ENCODE results near the gene TCF12.

TCF12 gene
- total RNA-seq, result 57.6 to 128 (median 85.7) reads per million in 18 experiments

DNA sequence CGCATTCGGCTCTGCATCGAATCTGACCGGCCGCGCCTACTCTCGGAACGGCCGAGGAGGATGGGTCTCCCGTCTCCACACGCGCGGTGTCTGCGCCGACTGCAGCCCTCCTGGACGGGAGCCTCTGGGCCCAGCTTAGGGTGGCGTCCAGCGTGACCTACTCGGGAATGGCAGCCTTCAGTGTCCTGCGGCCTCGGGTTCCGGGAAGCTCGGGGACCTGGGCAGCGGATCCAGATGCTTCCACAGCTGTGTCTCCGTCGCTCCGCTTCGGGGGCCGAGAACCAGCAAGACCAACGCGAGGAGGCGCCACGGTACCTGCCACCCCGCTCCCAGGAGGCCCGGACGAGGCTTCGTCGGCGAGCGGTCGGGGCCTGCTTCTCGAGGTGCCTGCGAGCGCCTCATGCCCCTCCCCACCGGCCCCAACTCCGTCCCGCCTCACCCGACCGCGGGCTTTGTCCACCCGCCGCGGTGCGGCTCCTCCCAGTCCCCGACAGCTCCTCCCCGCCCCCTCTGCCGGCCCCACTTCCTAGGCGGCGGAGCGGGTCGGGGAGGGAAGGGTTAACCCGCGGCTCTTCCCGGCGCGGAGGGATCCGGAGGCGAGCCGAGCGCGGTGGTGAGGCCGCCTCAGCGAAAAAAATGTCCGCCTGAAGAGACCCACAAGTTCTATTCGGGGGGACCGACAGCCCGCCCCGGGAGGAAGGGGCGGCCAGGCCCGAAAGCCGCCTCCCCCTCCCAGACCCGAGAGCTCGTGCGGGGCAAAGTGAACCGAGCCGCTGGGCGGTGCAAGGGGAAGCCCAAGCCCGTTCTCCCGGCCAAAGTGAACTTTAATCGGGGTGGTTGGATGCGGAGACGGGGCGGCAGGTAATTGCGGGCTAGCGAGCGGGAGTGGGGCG is at the start of gene TCF12:
Gene TCF12 (plus strand): TSS at position 599 of the 893 bp plus-strand sequence. CDS start 1,270 bp downstream, outside the sequence.
- peak; percentile 92 to 93 for DNase-seq

- DNase-seq, result peak; percentile 49 to 53
Observed at GRCh38 chr15:56869573-56869972, 48.9 kb upstream of the TCF12 start.

DNA sequence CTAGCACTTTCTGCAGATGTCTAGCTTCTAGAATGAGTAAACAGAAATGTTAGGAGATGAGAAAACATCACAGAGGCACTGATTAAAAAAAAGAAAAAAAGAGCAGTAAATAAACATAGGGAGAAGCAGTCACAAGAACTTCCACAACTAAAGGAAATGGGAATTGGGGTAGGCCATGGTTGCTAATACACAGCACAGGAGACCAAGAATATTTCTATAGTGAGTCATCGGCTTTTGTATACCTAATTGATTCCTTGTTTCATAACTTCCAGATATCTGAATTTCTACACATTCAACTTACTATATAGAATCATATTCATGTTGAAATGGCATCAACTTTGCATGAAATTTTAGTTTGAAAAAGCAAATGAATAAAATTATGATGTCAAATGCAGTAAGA is 47.3 kb upstream of the TCF12 start:
- DNase-seq, result no peak

DNA sequence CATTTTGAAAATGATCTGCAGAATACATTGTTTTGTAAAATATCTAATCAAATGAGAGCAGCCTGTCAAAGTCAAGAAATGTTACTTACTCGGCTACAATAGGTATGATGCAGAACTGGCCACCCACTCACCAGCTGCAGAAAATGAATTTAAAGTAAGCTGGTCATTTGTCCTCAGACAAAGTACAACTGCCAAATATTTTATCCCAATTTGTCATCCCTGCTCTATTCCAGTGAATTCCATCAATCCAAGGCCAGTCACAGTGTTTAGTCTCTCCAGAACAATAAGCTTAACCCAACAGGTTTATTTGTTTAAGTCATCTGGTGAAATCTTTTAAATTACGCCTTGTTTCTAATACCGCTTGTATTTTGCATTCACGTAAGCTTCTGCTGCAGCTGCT is 46.6 kb upstream of the TCF12 start:
- no peak for DNase-seq

- DNase-seq, result peak; percentile 71 to 96
Observed at GRCh38 chr15:56877255-56877970, 41.0 kb upstream of the TCF12 start.

DNA sequence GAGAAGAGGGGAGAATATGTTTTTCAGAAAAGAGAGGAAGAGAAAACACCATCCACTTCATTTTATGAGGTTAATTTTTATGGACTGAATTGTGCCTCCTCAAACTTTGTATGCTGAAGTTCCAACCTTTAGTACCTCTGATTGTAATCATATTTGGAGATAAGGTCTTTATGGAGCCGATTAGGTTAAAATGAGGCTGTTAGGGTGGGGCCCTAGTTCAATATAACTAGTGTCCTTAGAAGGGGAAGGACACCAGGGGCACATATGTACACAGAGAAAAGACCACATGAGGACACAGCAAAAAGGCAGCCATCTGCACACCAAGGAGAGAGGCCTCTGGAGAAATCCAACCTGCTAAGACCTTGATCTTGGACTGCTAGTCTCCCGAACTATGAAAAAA is 38.9 kb upstream of the TCF12 start:
- DNase-seq, result no peak

GRCh38 chr15:56883088-56883487 is 35.4 kb upstream of the TCF12 start:
- no peak for DNase-seq

- peak in 1 of 2 donors; percentile 5 for DNase-seq
Observed at GRCh38 chr15:56886363-56886931, 32.0 kb upstream of the TCF12 start.

- DNase-seq, result peak; percentile 95 to 96
Observed at GRCh38 chr15:56886932-56887781, 31.3 kb upstream of the TCF12 start.

DNA sequence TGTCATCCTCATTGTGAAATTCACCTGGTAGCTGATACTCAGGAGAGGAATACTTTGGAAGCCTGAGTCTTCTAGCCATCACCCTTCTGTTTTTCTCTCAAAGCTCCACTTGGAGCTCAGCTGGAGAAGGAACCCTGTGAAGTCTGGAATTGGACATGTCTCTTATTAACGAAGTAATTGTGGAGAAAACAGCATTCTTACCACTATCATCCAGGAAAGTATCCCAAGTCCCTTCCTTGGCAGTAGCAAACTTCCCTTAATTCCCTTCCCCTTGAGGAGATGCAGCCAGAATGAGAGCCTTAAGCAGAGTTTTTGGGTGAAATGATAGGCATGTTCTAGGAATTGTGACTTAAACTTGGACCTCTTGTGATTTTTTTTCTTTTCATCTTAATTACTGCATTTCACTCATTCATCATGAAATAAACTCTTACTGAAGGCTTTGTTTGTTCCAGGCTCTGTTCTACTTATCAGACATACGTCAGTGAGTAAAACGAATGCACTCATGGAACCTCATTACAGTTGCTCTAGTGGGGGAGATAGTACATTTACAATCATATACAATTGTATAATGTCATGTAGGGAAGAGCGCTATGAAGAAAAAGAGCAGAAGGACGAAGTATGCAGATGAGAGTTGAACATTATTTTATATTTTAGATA is 30.5 kb upstream of the TCF12 start:
- no peak for DNase-seq

DNA sequence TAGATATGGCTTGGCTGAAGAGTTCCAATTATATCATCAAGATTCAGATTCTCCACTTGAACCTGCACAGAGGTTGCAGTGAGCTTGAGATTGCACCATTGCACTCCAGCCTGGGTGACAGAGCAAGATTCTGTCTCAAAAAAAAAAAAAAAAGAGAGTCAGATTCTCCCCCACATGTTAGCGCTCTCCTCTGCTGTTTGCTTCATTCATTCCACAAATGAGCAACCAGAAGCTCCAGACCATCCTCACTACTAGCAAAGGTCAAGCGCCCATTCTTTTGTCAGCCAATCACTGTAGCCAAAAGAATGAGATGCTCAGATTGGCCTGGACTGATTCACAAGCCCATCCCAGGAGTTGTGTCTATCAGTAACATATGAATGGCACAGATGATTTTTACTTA is 28.4 kb upstream of the TCF12 start:
- no peak for DNase-seq

DNA sequence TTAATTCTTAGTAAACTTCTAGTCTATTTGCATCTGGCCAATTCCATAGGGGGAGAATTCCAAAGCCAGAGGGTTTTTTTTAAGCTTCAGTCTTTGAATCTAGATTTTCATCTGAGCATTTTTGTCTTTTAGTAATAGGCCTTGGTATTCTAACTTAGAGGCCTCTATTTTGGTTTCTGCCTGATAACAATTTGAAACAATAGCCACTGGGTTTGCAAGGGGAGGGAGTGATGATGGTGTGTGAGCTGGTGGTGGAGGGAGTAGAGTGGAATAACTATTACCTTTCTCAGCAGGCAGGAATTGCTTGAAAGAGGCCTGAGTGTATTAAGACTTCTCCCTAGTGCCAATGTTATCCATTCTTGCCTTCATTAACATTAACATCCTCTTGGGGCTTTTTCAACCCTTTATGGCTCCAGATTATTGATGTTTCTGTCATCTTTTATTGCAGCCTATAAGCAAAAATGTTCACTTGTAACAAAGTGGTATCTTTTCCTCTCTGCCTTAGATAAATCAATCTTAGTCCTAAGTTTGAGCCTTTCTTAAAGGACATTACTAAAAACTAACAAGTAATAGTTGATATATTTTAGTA is 26.5 kb upstream of the TCF12 start:
- DNase-seq, result no peak

- no peak for DNase-seq
Observed at GRCh38 chr15:56892659-56893363, 25.6 kb upstream of the TCF12 start.

GRCh38 chr15:56893364-56893678 is 25.1 kb upstream of the TCF12 start:
- no peak for DNase-seq

DNA sequence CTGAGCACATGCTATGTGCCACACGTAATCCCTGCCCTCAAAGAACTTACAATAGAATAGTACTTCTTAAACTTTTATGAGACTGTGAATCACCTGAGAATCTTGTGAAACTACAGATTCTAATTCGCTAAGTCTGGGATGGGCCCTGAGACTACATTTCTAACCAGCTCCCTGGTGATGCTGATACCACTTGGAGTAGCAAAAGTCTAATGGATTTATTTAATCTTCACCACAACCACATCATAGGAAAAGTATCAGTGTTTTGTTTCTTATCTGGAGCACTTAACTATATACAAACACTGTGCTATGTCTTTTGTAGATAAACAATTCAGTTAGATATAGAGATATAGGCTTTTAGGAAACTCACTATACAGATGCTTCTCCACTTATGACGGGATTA is 23.8 kb upstream of the TCF12 start:
- DNase-seq, result no peak

DNA sequence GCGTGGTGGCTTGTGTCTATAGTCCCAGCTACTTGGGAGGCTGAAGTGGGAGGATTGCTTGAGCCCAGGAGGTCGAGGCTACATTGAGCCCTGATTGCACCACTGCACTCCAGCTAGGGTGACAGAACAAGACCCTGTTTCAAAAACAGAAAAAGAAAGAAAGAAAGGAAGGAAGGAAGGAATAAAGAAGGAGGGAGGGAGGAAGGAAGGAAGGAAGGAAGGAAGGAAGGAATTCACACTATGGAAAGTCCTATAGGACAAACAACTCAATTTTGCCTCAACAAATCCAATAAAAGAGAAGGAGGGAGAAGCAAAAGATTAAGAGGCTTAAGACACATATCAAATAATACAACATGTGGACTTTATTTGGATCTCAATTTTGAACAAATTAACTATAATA is 16.5 kb upstream of the TCF12 start:
- DNase-seq, result no peak

- DNase-seq, result no peak
Observed at GRCh38 chr15:56906766-56907165, 11.7 kb upstream of the TCF12 start.

DNA sequence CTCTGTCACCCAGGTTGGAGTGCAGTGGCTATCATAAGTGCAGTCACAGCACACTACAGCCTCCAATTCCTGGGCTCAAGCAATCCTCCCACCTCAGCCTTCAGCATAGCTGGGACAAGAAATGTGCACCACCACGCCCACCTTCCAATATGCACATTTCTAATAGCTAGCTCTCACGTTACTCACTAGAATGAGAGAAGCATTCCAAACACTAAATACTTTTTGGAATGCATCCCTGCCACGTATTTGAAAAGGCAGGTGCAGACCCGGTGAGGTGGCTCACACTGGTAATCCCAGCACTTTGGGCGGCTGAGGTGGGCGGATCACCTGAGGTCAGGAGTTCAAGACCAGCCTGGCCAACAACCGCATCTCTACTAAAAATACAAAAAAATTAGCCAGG is 7.6 kb upstream of the TCF12 start:
- DNase-seq, result no peak

DNA sequence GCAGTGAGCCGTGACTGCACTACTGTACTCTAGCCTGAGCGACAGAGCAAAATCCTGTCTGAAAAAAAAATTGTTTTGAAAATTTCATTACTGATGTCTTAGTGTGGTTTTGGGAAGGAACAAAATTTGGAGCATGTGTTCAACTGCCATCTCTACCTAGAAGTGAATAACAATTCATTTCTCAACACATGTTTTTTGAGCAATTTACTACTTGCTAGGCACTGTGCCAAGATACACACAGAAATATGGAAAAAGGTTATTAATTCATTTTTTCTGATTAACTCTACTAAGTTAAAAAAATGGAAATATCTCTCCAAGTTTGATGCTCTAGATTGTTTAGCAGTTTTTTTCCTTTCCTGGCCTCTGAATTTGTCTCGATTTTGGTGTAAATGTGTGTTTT is 5.2 kb upstream of the TCF12 start:
- no peak for DNase-seq

DNA sequence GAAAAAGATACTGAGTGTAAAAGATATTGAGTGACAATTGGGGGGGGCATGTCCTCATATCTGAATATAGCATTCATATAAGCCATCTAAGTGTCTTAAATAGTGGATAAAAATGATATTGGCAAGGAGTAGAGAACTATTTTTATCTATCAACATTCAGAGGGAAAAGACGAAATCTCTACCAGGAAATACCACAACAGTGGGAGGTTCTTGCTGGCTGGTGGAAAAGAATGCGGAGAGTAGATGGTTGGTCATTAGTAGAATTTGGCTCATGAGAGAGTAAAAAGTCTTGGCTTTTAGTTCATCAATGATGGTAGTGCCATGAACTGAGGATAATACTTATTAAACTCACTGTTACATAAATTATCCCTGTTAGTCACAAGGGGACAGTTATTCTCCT is 4.8 kb upstream of the TCF12 start:
- no peak for DNase-seq

GRCh38 chr15:56915888-56916287 is 2.6 kb upstream of the TCF12 start:
- DNase-seq, result no peak
